AG20443 (cell line): ENCODE measurements around the gene JPH2.
"Not testable (repeated sequence)": the region's sequence is repeated elsewhere in the genome, so short reads cannot be mapped to it uniquely, and the experiment has no call there.

Experiments used
- DNase-seq: peaks from one replicate; pipeline ENCODE4 v3.0.0; 2012; ENCODE audit warnings: low spot score, mixed read lengths

JPH2 gene

GRCh38 chr20:44159125-44159524, 27.9 kb downstream of the JPH2 start:
- DNase-seq, result no peak

GRCh38 chr20:44157061-44157460, 29.9 kb downstream of the JPH2 start:
- no peak for DNase-seq

DNA sequence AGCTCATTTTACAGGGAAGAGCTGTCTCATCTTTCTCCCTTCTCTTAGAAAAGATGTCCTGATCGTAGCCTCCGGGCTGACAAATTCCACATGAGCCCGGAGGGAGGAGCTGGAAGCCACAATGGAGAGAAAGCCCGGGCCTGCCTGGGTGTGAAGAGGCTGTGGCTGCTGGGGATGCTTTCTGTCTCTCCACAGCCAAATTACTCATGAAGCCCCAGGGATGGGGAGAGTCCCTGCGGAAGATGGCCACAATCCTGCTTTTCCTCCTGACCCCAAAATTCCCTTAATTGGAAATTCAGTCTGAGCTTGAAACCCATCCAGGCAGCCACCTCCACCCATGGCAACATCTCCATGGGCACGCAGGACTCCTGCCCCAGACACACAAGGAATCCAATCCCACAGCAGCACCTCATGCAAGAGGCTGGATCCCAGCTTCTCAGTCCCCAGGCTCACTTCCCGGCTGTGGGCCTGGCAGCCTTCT, 32.4 kb downstream of the JPH2 start:
- DNase-seq, result peak; percentile 91

- peak; percentile 75 for DNase-seq
These were observed 33.3 kb downstream of the JPH2 start for GRCh38 chr20:44153636-44154043.

- no peak for DNase-seq
These were observed 35.2 kb downstream of the JPH2 start for GRCh38 chr20:44151621-44152416.

DNA sequence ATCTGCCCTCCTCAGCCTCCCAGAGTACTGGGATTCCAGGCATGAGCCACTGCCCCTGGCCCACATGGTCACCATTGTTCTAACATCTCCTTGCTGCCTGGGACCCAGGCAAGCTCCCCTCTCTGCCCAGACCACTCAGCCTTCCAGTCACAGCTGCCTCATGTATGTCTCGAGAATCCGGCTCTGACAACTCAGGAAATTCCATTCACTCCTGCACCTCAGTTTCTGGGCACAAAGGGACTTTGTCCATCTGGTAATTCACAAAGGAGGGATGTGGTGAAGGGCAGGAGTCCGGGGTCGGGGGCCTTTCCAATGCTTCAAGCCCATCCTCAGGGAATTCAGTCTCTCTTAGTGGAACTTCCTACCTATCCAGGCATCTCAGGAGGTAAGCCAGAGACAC, 40.7 kb downstream of the JPH2 start:
- no peak for DNase-seq

- no peak for DNase-seq
These were observed 41.7 kb downstream of the JPH2 start for GRCh38 chr20:44145131-44145775.

GRCh38 chr20:44143936-44144335, 43.1 kb downstream of the JPH2 start:
- DNase-seq, result no peak

GRCh38 chr20:44142413-44142812, 44.6 kb downstream of the JPH2 start:
- peak; percentile 82 for DNase-seq

DNA sequence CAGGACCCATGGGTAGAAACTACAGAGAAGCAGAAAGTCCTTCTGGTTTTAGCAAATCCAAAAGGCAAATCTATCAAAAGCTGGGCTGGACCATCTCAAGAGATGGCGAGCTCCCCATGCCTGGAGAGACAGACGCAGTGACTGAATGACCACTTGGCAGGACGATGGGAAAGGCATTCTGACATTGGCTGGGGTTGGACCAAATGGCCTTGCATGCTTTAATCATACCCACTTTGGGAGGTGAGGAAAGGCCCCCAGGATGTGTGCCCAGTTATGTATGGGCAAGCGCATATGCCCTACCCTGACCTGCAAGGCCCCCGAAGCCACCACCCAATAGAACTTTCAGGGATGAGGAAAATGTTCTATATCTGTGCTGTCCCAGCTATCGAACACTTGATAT, 45.1 kb downstream of the JPH2 start:
- DNase-seq, result no peak

- DNase-seq, result no peak
These were observed 48.1 kb downstream of the JPH2 start for GRCh38 chr20:44138867-44139266.

GRCh38 chr20:44137266-44137801, 49.7 kb downstream of the JPH2 start:
- DNase-seq, result peak; percentile 76

DNA sequence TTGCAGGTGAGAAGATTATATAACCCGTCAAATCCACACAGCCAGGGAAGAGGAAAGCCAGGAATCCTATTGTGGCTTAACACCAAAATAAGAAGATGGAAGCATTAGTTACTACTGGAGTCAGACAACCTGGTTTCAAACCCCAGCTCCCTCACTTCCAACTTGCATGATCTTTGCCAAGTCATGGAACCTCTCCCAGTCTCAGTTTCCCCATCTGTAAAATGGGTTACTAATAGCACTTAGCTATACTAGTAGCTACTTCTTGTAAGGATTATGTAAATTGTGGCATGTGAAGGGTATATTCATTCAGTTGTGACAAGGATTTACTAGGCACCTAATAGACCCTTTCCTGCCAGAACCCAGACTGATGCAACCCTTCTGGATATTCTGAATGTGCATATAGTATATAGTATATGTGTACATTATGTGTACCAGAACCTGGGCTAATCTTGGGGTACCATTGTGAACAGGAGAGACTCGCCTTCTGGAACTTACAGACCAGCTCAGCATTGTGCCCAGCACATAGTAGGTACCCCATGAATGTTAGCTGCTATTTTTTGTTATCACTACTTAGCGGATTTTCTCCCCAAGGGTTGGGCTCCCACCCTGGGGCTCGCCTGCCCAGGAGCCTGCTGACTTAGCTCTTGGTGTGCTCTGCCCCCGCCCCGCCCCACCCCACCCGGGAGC, 50.3 kb downstream of the JPH2 start:
- DNase-seq, result no peak

DNA sequence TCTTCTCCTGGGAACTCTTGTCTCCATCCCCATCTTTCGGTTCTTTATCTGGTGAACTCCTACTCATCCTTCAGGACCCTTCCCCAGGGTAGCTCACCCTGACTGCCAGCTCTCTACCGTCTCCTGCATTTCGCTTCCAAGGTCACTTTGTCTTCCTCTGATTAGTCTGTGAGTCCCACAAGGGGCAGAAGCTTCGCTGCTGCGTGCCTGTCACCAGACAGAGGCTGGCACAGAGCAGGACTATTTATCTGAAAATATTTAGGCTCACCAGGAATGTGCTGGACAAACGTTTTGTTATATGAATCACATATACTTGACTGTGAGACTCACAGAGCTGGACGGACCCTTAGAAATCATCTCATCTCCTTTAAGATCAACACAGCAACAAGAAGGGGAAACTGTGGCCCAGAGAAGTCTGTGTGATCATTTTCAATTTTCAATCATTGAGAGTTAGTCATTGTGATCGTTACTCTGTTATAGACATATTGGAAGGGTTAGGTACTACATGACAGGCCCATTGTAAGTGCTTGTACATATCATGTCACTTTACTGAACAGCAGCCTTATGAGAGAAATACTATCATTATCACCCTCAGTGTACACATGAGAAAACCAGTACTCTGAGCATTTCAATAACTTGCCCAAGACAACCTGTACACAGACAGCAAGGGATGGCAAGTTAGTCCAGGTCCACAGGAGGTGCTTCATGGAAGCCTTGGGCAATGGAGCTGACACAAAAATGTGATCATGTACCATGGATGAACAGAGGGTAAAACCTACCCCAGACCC, 51.4 kb downstream of the JPH2 start:
- no peak for DNase-seq

DNA sequence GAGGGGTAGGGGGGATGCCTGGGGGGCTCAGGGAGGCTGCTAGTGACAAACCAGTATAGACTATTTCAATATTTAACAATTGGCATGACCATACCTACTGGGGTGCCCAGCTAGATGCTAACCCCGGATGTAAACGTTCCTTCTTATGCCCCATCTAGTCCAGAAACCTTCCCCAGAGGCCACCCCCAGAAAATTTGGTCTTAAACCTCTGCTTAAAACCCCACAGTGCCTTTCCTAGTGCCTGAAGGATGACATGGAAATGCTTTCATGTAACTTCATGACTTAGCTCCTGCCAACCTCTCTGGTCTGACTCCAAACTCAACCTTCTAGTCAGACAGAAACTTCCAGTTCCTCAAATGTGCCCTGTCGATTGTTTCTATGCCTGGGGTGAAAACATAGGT, 52.0 kb downstream of the JPH2 start:
- no peak for DNase-seq

DNA sequence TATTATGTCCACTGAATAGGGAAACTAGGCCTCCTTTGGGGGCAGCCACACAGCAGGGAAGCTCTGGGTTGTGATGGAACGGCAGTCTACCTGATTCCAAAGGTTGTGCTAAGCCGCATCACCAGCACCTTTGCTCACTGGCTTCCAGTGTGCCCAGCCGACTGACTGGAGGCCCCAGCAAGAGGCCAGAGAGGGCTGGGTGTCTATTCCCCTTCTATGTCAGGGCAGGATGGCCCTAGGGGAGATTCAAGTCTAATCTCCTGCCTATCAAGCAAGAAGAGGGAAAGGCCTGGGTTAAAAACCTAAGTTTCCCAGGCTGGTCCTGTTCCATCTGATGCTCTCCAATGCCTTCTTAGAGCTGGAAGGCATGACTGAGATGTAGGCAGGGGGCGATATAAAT, 53.6 kb downstream of the JPH2 start:
- DNase-seq, result no peak

DNA sequence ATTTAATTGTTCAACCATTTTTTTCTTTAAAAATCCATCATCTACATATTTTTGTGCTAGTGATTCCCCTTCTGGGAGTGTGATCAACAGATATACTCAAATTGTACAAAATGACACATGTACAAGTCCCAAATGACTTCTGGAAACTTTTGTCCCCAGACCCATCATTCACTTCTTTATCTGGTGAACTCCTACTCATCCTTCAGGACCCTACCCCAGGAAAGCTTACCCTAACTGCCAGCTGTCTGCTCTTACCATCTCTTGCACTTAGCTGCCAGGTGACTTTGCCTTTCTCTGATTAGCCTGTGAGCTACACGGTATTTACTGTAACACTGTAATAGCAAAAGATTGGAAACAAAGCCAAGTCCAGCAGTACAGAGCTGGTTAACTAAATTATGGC, 55.3 kb downstream of the JPH2 start:
- DNase-seq, result no peak

DNA sequence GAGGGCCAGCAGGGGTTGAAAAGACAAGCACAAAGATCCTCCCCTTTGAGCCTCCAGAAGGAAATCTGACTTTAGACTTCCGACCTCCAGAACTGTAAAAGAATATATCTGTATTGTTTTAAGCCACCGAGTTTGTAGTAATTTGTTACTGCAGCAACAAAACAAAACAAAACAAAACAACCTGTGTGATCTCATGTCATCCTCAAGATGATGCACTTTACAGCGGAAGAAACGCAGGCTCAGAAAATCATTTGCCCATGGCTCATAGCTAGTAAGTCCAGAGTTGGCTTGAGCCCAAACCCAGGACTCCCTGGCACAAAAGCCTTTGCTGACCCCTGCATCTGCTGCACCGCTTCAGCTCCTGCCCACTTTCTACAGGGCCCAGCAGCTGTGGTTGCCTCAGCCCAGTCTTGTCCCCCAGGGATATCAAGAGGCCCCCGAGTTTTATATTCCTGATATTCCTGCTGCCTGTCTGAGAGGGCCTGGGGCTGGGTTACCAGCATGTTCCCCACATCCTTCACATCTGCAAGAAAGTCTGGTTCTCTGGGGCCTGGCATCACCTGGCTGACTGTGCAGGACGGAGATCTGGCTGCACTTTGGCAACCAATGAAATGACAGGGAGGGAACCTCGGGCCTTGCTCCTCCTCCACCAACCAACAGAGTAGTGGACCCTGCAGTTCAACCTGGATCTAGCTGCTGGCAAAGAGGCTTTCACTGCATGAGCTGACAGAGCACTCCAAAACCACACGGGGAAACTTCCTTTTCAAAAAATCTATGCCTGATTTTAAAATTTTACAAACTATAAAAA, 56.9 kb downstream of the JPH2 start:
- DNase-seq, result no peak

- DNase-seq, result not testable (repeated sequence)
These were observed 57.7 kb downstream of the JPH2 start for GRCh38 chr20:44129300-44129699.

- no peak for DNase-seq
These were observed 60.5 kb downstream of the JPH2 start for GRCh38 chr20:44126445-44126844.
